ENCODE results near the gene VAPB. TPM values are rescaled to one million over a fixed set of nuclear protein-coding genes. Genes with fewer than 3 reads are reported as not detected.

VAPB gene
- total RNA-seq, 1 experiment from 2014 or later: 65.1 TPM

- H2BK15ac ChIP-seq (ENCODE audit: low read depth, low read length): no peak overlapping the region
- peak overlapping the region in 2 of 3 experiments; percentile 37 to 56; a peak in 3 of 7 replicates for H3K27ac Mint-ChIP-seq
- no peaks in the 10 kb centered on the region for H3K23me2 ChIP-seq (ENCODE audit: insufficient read length, low read depth, low read length, poor library complexity, severe bottlenecking)
- peaks cover 5% of the 10 kb centered on the region; the same call in 1 of the 2 replicates for H3K4me1 ChIP-seq (ENCODE audit: insufficient read depth, low read length)
- no peak overlapping the region; the same call in 1 of the 2 replicates for H3K14ac ChIP-seq (ENCODE audit: insufficient read depth, low read length)
- H3K79me1 ChIP-seq (ENCODE audit: insufficient read depth, low read depth, low read length, poor library complexity, severe bottlenecking): no peaks in the 10 kb centered on the region
- no peak overlapping the region for H2AFZ ChIP-seq (ENCODE audit: low read length)
- peaks cover 3 to 14% (median 7%) of the 10 kb centered on the region in 3 experiments; a peak in 4 of 7 replicates for H3K36me3 Mint-ChIP-seq (ENCODE audit: insufficient read depth in 1 of 3, low read depth in 3 of 3)
- H2BK20ac ChIP-seq (ENCODE audit: low read depth, low read length, poor library complexity, severe bottlenecking): no peak overlapping the region
- no peak overlapping the region for H3K56ac ChIP-seq (ENCODE audit: insufficient read length, low read depth, low read length)
- H3K27me3 ChIP-seq (ENCODE audit: insufficient read depth, low read length): no peaks in the 10 kb centered on the region
- no peaks in the 10 kb centered on the region for H4K20me1 ChIP-seq (ENCODE audit: control insufficient read depth, insufficient read depth, insufficient read length)
- WGBS (ENCODE audit: extremely low coverage, insufficient read length, low lambda C conversion rate): no CpG with 5 or more reads among the region's 14 CpGs
- no peak overlapping the region for H2AK5ac ChIP-seq (ENCODE audit: insufficient read length, low read length)
- no peak overlapping the region for H3K27ac ChIP-seq (ENCODE audit: insufficient read length, low read depth, low read length)
- no peak overlapping the region for H4K91ac ChIP-seq (ENCODE audit: insufficient read length, low read depth, low read length)
- no peak for TF ChIP-seq CTCF (conservative IDR thresholded peaks at IDR 0.05)
- H3K4me1 Mint-ChIP-seq: peaks cover 28 to 37% of the 10 kb centered on the region in 2 experiments
- H3K4me2 ChIP-seq (ENCODE audit: insufficient read depth, insufficient read length, low read length): no peak overlapping the region
- H3K9me3 ChIP-seq (ENCODE audit: control insufficient read depth, low read depth, low read length): no peaks in the 10 kb centered on the region
- H3K9ac ChIP-seq (ENCODE audit: extremely low read depth, insufficient read length, low read length): no peak overlapping the region
- H4K5ac ChIP-seq (ENCODE audit: insufficient read length, low read depth, low read length): no peak overlapping the region
- no peak overlapping the region for H3K4ac ChIP-seq (ENCODE audit: low read depth, low read length)
- H4K8ac ChIP-seq (replicated peaks; ENCODE audit: insufficient read length, low read depth, low read length): no peak overlapping the region
- no peak overlapping the region for H2BK12ac ChIP-seq (ENCODE audit: insufficient read length, low read depth, low read length)
- peaks cover 0 to 3% of the 10 kb centered on the region in 2 experiments; a peak in 2 of 5 replicates for H3K9me3 Mint-ChIP-seq
- H2BK5ac ChIP-seq (ENCODE audit: insufficient read length, low read length): no peak overlapping the region
- no peak overlapping the region for H2BK120ac ChIP-seq (ENCODE audit: low read depth, low read length, poor library complexity, severe bottlenecking)
- no peak overlapping the region for H3T11ph ChIP-seq (ENCODE audit: low read length)
- DNase-seq: no peak
- no peaks in the 10 kb centered on the region for H3K27me3 Mint-ChIP-seq (ENCODE audit: low read depth)
- H3K23ac ChIP-seq (ENCODE audit: insufficient read length, low read depth, low read length): no peak overlapping the region
- H3K4me3 Mint-ChIP-seq: no peak overlapping the region
- no peak overlapping the region for H3K18ac ChIP-seq (ENCODE audit: insufficient read length, low read depth, low read length)
- H3K79me2 ChIP-seq (ENCODE audit: insufficient read depth, low read length): no peaks in the 10 kb centered on the region
Measured at GRCh38 chr20:58457083-58457695, 68.2 kb downstream of the VAPB start.
